ENCODE results near the gene ZFHX3.
A peak's percentile ranks its signal among the peaks of the same experiment; 100 is the strongest.

ZFHX3 gene

DNA sequence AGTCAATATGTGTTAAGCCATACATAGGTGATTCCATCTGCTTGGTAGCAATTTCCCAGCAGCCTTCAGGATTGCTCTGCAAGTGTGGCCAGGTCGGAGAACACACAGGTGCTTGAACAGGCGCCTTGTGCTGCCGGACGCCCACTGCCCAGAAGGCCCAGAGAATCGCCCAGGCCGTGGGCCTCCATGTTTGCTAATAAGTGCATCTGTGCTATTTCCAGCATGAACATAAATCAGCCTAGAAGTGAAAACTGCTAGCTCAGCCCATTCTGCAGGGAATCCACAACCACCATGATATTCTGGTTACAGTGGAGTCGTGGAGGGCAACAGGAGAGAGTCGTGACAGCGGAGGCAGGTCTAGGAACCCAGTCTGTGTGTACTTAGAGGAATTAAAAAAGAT is 78.1 kb downstream of the ZFHX3 start:
- no peak for DNase-seq

DNA sequence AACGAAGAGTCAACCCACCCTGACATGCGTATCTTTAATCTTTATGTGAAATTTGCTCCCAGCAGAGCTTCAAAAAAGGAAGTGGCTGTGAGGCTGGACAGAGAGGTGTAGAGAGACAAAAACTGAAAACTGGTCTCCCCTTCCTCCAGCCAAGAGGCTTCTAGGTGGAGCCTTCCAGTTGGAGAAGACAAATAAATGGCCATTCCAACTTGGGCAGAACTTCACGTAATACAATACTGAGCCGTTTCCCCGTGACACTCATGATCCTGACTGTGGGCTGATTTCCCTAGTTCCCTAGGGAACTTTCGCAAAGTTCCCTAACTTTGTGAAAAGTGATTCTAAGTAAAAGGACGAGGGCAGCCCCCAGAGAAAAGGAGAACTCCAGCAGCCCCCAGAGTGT is 78.8 kb downstream of the ZFHX3 start:
- peak; percentile 23 to 68 for DNase-seq

DNA sequence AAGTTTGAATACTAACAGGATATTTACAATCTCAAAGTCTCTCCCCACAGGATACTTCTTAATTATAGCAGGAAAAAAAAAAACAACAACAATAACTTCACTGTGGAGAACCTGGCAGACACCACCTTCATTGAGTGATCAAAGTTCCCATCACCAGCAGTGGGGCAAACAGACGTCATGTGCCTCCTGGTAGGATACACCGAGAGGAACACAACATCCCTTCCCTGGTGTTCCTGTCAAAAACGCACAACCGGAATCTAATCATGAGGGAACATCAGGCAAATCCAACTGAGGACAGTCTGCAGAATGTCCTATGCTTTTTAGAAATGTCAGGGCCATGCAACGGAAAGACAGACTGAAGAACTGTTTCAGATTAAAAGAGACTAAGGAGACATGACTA is 80.0 kb downstream of the ZFHX3 start:
- no peak for DNase-seq

DNA sequence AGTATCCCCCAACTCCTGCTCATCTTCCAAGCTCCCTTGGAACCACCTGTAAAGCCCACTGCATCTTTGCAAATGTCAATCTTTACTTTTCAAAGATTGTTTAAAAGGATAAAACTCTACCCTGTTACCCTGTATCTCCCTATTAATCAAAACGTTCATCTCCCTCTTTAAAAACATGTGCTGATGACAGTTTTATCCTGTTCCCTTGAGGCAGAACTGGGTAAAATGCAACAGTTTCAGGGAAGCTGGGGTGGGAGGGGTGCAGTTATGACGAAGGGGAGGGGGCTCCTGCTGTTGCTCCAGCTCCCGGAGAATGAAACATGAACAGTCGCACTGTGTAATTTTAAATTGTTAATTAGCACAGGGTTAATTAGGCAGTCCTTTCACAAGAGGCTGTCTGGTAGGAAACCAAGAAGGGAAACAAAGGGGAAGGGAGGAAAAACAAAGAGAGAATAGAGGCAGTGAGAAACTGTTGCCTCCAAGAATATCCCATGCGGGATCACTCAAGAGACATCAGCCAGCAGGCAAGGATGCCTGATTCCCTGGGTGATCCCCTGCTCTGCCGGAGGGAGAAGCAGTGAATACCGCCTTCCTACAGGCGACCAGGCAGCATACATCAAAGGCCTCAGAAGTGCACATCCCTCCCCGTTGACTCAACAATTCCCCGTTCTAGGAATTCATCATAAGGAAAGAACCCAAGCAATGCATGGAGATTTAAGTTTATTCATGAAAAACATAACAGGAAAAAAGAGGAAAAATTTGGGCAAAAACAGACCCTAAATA is 84.2 kb downstream of the ZFHX3 start:
- no peak for DNase-seq

DNA sequence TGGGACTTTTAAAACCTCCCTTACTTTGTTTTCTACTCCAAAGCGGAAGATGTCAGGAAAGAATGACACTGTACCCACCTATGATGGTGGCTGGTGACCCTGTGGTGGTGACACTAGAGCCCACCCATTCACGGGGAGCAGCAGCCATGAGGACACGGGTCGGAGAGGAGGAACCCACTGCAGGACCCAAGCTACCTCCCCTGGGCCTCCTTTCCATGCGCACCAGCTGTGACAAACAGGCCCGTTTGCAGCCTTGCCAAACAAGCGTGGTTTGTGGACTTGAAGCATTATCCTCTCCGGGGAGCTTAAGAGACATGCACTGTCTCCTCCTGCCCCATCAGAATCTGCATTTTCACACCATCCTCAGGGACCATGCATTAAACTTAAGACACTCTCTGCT is 85.6 kb downstream of the ZFHX3 start:
- no peak for DNase-seq

DNA sequence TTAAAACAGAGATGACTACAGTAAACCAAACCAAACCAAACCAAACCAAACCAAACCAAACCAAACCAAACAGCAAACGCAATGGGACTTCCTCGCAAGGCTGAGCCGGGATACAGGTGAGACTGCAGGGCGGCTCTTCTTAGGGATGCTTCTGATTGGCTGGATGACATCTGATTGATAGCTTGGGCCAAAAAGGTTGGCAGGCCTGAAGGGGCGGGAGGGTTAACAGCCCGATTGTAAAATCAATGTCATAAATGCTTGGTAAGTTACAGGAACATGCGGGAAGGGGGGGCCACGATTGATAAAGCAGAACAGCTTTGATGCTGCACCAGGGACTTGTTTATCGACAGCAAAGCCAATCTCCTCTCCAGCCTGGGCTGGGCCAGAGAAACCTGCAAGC is 86.1 kb downstream of the ZFHX3 start:
- DNase-seq: no peak

DNA sequence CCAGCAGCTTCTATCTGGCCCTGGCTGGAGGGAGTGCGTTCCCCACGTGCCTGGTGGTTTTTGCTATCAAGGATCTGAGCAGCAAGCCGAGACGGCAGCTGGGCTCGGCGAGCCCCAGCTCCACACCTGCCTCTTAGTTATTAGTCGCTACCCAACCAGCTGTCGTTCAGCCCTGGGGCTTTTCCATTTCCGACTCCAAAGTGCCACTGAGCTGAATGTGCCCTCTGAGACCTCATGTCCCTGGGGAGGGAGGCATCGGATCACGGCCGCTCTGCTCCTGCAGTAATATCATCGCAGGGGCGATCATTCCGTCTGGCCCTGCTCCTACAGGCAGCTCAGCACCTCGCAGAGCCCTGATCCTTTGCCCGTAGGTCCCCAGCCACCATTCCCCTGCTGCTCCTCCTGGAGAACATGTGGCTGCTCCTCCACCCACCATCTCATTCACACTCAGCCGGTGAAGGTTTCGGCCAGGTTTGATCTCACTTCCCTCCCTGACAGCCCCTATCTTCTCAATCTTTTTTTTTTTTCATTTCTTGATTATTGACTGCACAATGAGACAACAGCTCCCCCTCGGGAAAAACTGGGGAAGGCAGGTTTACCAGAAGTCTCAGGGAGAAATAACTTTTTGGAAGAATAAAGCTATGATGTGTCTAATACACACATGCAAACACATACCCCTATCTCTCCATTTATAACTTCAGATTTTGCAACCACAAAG is 86.7 kb downstream of the ZFHX3 start:
- DNase-seq: peak in 1 of 2 donors; percentile 20

DNA sequence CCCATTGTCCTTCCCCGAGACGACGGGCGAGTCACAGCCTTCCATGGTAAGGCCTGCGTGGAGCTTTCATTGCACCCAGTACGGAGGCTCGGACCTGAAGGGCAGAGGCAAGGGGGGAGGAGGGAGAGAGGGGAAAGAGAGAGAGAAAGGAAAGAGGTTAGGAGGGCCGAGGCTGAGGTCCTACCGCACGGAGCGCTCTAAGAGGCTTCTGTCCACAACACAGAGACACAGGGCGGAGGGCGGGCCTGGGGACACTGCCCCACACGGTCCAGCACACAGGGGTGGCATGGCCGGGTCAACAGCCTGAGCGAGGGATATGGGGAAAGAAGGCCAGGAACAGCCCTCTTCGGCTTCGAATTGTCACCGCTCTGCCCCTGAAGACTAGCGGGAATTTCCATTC is 87.8 kb downstream of the ZFHX3 start:
- DNase-seq: no peak

DNA sequence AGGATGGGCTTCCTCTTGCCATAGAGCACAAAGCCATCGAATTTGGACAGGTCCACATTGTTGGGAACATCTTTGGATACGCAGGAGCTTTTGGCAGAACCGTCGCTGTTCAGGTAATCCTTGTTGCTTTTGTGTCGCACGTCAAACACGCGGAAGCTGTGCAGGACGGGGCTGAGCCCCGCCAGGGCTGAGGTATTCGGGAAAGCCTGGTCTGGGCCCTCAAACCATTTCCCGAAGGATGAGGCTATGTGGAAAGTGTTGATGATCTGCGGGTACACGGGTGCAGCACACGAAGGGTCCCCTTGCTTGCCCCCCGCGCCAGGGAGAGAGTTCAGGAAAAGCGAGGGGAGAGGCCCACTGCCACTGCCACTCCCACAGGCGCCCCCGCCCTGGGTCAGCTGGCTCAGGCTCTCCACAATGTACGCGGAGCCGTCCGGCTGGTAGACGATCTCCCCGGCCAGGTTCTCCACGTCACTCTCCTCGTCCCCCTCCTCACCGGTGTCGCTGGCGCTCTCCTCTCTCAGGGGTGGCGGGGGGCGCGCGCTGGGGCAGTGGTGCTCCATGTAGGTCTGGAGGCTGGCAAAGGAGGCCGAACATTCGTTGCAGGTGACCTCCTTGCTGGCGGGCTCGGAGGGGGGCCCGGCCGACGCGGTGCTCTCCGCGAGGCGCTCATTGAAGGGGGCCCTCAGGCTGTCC is 88.5 kb downstream of the ZFHX3 start:
- no peak for DNase-seq

DNA sequence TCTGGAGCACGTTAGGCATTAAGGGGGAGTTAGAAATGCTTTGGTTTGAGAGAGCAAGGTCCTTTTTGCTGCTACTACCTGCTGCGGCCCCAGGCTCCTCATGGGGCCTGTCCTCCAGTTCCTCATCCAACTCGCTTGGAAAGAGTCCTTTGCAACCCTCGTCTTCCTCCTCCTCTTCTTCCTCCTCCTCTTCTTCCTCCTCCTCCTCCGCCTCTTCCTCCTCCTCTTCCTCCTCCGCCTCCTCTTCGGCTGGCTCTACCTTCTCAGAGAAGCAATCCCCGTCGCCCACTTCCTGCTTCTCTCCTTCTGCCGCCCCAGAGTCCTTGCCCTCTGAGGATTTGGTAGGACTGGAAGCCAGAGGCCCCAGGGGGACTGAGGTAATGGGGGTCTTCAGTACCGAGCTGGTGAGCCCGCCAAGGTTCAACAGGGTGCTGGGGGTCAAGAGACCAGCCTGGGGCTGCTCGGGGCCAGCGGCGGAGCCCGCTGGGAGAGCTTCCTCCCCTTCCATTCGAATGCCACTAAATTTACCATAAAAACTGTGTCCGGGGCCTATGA is 89.3 kb downstream of the ZFHX3 start:
- no peak for DNase-seq

DNA sequence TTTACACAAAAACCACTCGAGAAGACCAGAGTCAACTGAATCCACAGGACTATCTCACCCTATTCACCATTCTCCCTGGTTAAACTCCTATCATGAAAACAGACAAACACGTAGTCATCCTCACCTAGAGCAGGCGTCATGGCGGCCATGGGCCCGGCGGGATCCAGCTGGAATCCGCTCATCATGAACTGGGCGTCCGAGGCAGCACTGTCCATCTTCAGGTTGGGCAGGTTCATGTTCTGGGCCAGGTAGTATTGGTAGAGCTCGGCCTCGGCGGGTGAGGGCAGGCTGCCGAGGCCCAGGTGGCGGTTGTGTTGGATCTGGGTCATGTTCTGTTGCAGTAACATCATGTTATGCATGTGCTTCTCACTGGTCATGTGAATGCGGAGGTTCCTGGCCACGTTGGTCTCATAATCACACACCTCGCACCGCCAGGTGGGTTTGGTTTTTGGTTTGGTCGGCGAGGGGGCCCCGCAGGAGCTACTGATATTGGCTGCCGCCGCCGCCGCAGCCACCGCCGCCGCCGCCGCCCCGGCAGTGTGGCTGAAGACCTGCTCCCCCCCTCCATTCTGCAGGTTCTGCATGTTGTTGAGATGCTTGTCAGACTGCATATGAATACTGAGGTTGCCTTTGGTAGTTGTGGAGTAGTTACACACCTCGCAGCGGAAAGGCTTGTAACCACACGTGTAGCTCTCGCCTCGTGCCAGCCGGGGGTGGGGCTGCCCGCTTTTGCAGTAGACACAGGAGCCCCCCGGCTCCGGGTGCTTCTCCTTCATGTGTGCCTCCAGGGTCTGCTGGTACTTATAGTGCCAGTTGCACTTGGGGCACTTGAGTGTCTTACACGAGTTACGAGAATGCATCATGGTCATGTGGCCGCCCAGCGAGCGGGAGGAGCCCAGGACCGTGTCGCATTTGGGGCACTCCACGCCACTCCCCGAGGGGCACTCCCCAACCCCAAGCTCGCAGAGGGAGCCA is 90.3 kb downstream of the ZFHX3 start:
- no peak for DNase-seq

DNA sequence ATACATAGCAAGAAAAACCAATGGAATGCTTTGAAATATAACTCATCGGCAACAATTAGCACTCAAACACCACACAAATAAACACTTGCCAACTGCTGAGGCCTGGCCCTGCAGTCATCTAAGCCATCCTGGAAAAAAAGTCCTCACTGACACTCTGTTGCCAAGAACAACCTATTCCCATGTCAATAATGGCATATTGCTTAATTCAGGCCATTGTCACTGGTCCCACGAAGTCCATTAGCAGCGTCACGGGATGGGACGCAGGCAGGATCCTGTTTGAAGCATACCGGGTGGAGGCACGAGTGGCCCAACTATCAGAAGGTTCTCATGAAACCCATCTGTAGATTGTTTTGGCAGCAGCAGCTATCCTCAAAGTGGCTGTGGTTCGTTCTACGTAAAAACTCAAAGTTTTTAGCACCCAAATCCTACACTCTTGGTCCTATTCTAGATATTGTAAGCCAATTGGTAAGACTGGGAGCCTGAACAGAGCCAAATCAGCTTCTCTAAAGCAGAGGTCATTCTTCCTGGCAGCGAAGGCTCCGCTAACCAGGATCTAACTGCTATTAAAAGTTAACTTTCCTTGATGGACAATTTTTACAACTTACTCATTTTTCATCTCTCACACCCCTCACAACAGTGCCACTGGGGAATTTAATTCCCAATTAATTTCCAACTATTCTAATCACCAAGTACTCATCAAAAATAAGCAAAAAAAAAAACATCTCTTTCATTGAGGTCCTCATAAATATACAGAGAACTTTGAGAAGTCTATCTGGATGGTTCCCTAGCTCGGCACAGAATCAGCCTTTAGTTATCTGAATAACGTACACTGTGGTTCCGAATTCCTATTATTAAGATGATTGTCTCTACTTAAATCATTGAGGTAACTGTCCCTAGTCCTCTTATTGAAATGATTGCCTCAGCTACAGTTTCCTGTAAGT is 91.5 kb downstream of the ZFHX3 start:
- no peak for DNase-seq

DNA sequence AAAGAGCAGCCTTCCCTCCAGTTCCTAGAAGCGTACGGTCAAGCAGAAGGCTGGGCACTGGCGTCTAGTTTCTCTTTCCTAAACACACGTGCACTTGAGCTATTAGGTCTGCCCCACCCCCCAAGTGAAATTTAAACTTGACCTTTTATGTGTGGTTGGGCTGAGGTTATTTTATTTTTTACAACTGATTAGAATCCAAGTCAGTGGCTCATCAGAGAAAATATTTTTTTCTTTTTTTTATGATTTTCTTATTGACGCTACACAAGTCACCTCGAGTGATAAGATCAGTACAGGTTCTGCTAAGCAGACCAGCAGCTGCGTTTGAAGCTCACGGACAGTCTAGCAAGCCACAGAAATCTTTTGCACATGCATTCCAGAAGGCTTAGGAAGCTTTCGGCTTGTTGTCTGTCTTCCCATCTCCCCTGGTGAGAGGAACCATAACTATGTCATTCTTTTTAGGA is 95.1 kb downstream of the ZFHX3 start:
- DNase-seq: no peak

DNA sequence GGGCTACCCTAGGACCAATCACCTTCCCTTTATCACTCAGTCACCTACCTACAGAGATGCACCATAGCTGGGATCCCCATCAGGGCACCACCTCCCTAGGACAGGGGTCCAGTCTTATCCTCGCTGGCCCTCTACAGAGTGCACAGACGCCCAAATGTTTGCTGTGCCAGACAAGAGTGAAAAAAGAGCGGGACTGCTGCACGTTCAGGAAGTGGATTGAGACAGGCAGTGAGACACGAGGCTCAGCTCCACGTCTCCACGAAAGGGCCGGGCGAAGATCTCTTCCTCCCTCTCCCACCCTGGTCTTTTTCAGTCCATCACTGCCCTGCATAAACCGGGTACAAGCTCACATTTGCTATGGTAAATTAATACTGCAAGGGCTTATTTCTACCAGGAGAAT is 95.5 kb downstream of the ZFHX3 start:
- DNase-seq: no peak

DNA sequence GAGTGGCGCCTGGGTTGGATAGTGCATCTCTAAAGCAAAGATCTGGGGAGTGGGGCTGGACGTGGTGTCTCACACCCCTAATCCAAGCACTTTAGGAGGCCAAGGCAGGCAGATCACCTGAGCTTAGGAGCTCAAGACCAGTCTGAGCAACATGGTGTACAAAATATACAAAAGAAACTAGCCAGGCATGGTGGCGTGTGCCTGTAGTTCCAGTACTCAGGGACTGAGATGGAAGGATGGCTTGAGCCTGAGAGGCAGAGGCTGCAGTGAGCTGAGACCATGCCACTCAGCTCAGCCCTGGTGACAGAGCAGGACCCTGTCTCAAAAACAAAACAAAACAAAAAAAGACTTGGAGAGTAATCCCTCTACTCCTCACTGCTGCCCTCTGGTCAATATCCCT is 96.0 kb downstream of the ZFHX3 start:
- no peak for DNase-seq

DNA sequence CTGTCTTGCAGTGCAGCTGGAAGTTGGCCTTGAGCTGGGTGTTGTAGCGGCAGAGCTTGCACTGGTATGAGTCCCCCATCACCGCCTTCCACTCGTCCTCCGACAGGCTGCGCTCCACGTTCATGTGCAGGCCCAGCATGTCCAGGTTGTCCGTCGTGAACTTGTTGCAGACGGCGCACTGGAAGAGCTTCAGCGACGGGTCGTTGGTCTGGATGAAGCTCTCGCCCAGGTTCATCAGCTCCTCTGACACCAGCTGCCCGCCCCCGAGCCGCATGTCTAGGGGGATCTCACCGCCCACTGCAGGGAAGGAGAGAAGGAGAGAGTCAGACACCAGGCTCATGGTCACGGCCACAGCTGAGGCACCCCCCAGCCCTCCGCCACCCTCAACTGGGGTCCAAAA is 97.3 kb downstream of the ZFHX3 start:
- DNase-seq: no peak

DNA sequence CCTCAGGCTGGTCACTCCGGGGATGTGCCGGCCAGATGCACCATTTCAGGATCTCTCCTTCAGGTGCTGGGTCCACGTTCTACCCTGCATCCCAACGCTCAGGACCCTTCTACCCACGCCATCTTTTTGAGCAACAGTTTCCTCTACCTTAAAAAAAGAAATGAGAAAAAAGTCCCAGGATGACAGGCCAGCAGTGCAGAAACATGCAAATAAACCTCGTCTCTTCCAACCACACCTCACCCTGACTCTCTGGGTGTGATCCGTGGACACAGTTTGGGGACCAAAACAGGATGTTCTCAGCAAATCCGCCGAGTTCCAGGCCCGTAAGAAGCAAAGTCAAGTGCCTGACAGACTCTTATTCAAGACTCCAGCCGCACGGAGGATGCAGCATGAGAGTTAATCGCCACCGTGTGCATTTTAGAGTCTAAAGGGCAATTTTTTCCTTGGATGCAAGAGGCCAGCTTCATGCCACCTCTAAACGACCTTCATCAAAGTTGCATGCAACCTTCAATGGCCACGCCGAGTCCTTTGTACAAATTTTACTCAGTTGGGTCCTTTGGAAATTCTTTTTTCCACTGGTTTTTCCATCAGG is 99.6 kb downstream of the ZFHX3 start:
- no peak for DNase-seq

DNA sequence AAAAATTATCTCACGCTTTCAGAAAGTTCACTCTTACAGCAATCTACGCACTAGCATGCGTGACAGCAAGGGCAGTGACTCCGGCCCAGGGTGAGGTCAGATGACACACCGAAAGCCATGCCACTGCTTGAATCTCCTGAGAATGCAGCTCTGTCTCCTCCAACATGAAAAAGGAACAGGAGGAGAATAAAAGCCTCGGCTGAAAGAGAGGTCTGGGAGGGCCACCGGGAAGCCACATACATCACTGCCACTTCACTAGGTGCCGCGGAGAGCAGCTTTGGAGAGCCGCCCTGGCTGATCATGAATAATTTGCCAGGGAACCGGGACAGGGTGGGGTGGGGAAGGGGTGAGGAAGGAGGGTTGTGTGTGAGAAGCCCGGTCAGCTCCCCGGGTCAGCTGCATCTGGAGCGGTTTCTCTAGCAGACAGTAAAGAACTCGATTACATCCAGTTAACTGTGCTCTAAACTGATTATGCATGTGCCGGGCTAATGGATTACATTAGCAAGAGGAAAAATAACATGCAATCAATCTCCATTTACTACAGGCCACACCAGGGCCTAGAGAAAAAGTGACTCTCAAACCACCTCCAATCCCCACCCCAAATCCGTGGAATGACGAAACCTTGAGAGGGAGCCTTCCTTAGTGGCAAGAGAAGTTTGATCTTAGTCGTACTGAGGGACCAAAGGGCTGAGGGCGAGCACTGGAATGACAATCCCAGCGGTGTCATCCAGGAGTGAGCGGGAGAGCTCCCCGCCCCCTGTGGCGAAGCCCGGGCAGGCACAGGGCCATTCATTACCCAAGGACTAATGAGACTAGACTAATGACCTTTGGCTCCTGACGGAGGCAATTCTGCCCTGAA is 100.3 kb downstream of the ZFHX3 start:
- no peak for DNase-seq

DNA sequence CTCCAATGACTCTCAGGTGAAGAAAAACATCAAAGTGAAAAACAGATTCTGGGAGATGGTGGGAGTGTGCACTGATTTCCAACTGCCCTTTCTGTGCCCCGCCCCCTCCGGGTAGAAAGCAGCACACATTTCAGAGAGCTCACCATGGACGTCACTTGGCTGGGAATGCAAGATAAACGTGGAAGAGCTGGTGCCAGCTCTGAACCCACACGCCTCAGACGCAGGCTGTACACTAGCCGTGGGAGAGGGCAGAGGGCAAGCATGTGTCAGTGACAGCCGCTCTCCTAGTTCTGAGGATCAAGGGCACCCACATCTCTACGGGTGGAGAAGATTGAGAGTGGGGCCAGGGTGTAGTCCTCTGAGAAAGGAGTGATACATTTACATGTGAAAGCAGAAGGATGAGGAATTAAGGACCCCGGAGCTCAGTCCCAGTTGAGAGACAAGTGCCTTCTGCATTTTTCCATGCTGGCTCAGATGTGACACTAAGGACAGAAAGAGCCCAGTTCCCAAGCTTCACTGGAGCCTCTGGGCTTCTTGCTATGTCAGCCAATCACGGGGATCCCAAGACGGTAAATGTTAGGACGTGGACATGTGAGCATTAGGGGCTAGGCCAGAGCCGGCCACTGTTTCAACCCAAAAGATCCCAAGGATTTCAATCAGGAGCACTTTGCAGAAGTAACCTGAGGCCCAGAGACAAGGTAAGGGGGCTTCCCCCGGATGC is 101.3 kb downstream of the ZFHX3 start:
- DNase-seq: no peak
